ENCODE data around the gene EHD4.

The EHD4 gene

GRCh38 chr15:41856716-41857115 lies 115.6 kb downstream of the EHD4 start:
- Histone ChIP-seq H3K9me3 (ENCODE audit: control insufficient read depth, low read length) (no peaks in the 10 kb centered on the region), H3K36me3 (ENCODE audit: control insufficient read depth, insufficient read depth, low read length, severe bottlenecking) (no peaks in the 10 kb centered on the region), H3K9ac (ENCODE audit: low read length) (no peak overlapping the region), H3K4me3 (ENCODE audit: low read length) (no peak overlapping the region), H3K27me3 (replicated peaks; ENCODE audit: control insufficient read depth, insufficient read depth, low read length) (peaks cover 39% of the 10 kb centered on the region), H3K4me1 (ENCODE audit: control insufficient read depth, insufficient read depth, low read length) (no peaks in the 10 kb centered on the region)
- DNase-seq (ENCODE audit: low read depth) = no peak

- Histone ChIP-seq H3K4me1 (ENCODE audit: control insufficient read depth, insufficient read depth, low read length) (no peaks in the 10 kb centered on the region), H3K9me3 (ENCODE audit: control insufficient read depth, low read length) (no peaks in the 10 kb centered on the region), H3K9ac (ENCODE audit: low read length) (no peak overlapping the region), H3K27me3 (replicated peaks; ENCODE audit: control insufficient read depth, insufficient read depth, low read length) (peaks cover 39% of the 10 kb centered on the region), H3K36me3 (ENCODE audit: control insufficient read depth, insufficient read depth, low read length, severe bottlenecking) (no peaks in the 10 kb centered on the region), H3K4me3 (ENCODE audit: low read length) (no peak overlapping the region)
- no peak for DNase-seq (ENCODE audit: low read depth)
Measured at GRCh38 chr15:41856262-41856661, 116.1 kb downstream of the EHD4 start.

- Histone ChIP-seq H3K4me3 (ENCODE audit: low read length) (no peak overlapping the region), H3K9me3 (ENCODE audit: control insufficient read depth, low read length) (no peaks in the 10 kb centered on the region), H3K4me1 (ENCODE audit: control insufficient read depth, insufficient read depth, low read length) (no peaks in the 10 kb centered on the region), H3K36me3 (ENCODE audit: control insufficient read depth, insufficient read depth, low read length, severe bottlenecking) (no peaks in the 10 kb centered on the region), H3K27me3 (replicated peaks; ENCODE audit: control insufficient read depth, insufficient read depth, low read length) (peaks cover 45% of the 10 kb centered on the region), H3K9ac (ENCODE audit: low read length) (no peak overlapping the region)
- DNase-seq (ENCODE audit: low read depth) = no peak
Measured at GRCh38 chr15:41855261-41855961, 116.9 kb downstream of the EHD4 start.

- H3K9me3 ChIP-seq (ENCODE audit: control insufficient read depth, low read length) = no peaks in the 10 kb centered on the region
- no peak for DNase-seq (ENCODE audit: low read depth)
- H3K36me3 ChIP-seq (ENCODE audit: control insufficient read depth, insufficient read depth, low read length, severe bottlenecking) = no peaks in the 10 kb centered on the region
- H3K4me3 ChIP-seq (ENCODE audit: low read length) = no peak overlapping the region
- no peak overlapping the region for H3K9ac ChIP-seq (ENCODE audit: low read length)
- H3K27me3 ChIP-seq (replicated peaks; ENCODE audit: control insufficient read depth, insufficient read depth, low read length) = peaks cover 49% of the 10 kb centered on the region
- H3K4me1 ChIP-seq (ENCODE audit: control insufficient read depth, insufficient read depth, low read length) = no peaks in the 10 kb centered on the region
Measured at GRCh38 chr15:41854443-41854842, 117.9 kb downstream of the EHD4 start.

- Histone ChIP-seq H3K36me3 (ENCODE audit: control insufficient read depth, insufficient read depth, low read length, severe bottlenecking) (peaks cover 1% of the 10 kb centered on the region), H3K4me1 (ENCODE audit: control insufficient read depth, insufficient read depth, low read length) (no peaks in the 10 kb centered on the region), H3K9ac (ENCODE audit: low read length) (no peak overlapping the region), H3K27me3 (replicated peaks; ENCODE audit: control insufficient read depth, insufficient read depth, low read length) (peaks cover 53% of the 10 kb centered on the region), H3K9me3 (ENCODE audit: control insufficient read depth, low read length) (no peaks in the 10 kb centered on the region), H3K4me3 (ENCODE audit: low read length) (no peak overlapping the region)
- no peak for DNase-seq (ENCODE audit: low read depth)
Measured at GRCh38 chr15:41853831-41854230, 118.5 kb downstream of the EHD4 start.

GRCh38 chr15:41852736-41853590 lies 119.4 kb downstream of the EHD4 start:
- no peaks in the 10 kb centered on the region for H3K9me3 ChIP-seq (ENCODE audit: control insufficient read depth, low read length)
- peaks cover 51% of the 10 kb centered on the region for H3K27me3 ChIP-seq (replicated peaks; ENCODE audit: control insufficient read depth, insufficient read depth, low read length)
- H3K4me1 ChIP-seq (ENCODE audit: control insufficient read depth, insufficient read depth, low read length) = no peaks in the 10 kb centered on the region
- no peak overlapping the region for H3K9ac ChIP-seq (ENCODE audit: low read length)
- no peak for DNase-seq (ENCODE audit: low read depth)
- H3K36me3 ChIP-seq (ENCODE audit: control insufficient read depth, insufficient read depth, low read length, severe bottlenecking) = peaks cover 10% of the 10 kb centered on the region
- no peak overlapping the region for H3K4me3 ChIP-seq (ENCODE audit: low read length)

- peaks cover 20% of the 10 kb centered on the region for H3K36me3 ChIP-seq (ENCODE audit: control insufficient read depth, insufficient read depth, low read length, severe bottlenecking)
- peaks cover 51% of the 10 kb centered on the region for H3K27me3 ChIP-seq (replicated peaks; ENCODE audit: control insufficient read depth, insufficient read depth, low read length)
- H3K9me3 ChIP-seq (ENCODE audit: control insufficient read depth, low read length) = no peaks in the 10 kb centered on the region
- H3K9ac ChIP-seq (ENCODE audit: low read length) = no peak overlapping the region
- H3K4me1 ChIP-seq (ENCODE audit: control insufficient read depth, insufficient read depth, low read length) = no peaks in the 10 kb centered on the region
- no peak for DNase-seq (ENCODE audit: low read depth)
- H3K4me3 ChIP-seq (ENCODE audit: low read length) = no peak overlapping the region
Measured at GRCh38 chr15:41851755-41852370, 120.5 kb downstream of the EHD4 start.

GRCh38 chr15:41851167-41851523 lies 121.2 kb downstream of the EHD4 start:
- Histone ChIP-seq H3K9me3 (ENCODE audit: control insufficient read depth, low read length) (no peaks in the 10 kb centered on the region), H3K27me3 (replicated peaks; ENCODE audit: control insufficient read depth, insufficient read depth, low read length) (peaks cover 51% of the 10 kb centered on the region), H3K4me3 (ENCODE audit: low read length) (no peak overlapping the region), H3K9ac (ENCODE audit: low read length) (no peak overlapping the region), H3K4me1 (ENCODE audit: control insufficient read depth, insufficient read depth, low read length) (no peaks in the 10 kb centered on the region), H3K36me3 (ENCODE audit: control insufficient read depth, insufficient read depth, low read length, severe bottlenecking) (peaks cover 26% of the 10 kb centered on the region)
- no peak for DNase-seq (ENCODE audit: low read depth)

- DNase-seq (ENCODE audit: low read depth) = peak; percentile 2
- H3K9ac ChIP-seq (ENCODE audit: low read length) = no peak overlapping the region
- H3K36me3 ChIP-seq (ENCODE audit: control insufficient read depth, insufficient read depth, low read length, severe bottlenecking) = peaks cover 26% of the 10 kb centered on the region
- H3K4me1 ChIP-seq (ENCODE audit: control insufficient read depth, insufficient read depth, low read length) = no peaks in the 10 kb centered on the region
- H3K27me3 ChIP-seq (replicated peaks; ENCODE audit: control insufficient read depth, insufficient read depth, low read length) = peaks cover 47% of the 10 kb centered on the region
- H3K9me3 ChIP-seq (ENCODE audit: control insufficient read depth, low read length) = no peaks in the 10 kb centered on the region
- H3K4me3 ChIP-seq (ENCODE audit: low read length) = no peak overlapping the region
Measured at GRCh38 chr15:41850482-41851166, 121.7 kb downstream of the EHD4 start.

- DNase-seq (ENCODE audit: low read depth) = no peak
- H3K27me3 ChIP-seq (replicated peaks; ENCODE audit: control insufficient read depth, insufficient read depth, low read length) = peaks cover 40% of the 10 kb centered on the region
- H3K4me3 ChIP-seq (ENCODE audit: low read length) = no peak overlapping the region
- peaks cover 26% of the 10 kb centered on the region for H3K36me3 ChIP-seq (ENCODE audit: control insufficient read depth, insufficient read depth, low read length, severe bottlenecking)
- H3K9me3 ChIP-seq (ENCODE audit: control insufficient read depth, low read length) = no peaks in the 10 kb centered on the region
- H3K4me1 ChIP-seq (ENCODE audit: control insufficient read depth, insufficient read depth, low read length) = no peaks in the 10 kb centered on the region
- H3K9ac ChIP-seq (ENCODE audit: low read length) = no peak overlapping the region
Measured at GRCh38 chr15:41849861-41850260, 122.5 kb downstream of the EHD4 start.

- Histone ChIP-seq H3K36me3 (ENCODE audit: control insufficient read depth, insufficient read depth, low read length, severe bottlenecking) (peaks cover 26% of the 10 kb centered on the region), H3K9me3 (ENCODE audit: control insufficient read depth, low read length) (no peaks in the 10 kb centered on the region), H3K4me1 (ENCODE audit: control insufficient read depth, insufficient read depth, low read length) (no peaks in the 10 kb centered on the region), H3K27me3 (replicated peaks; ENCODE audit: control insufficient read depth, insufficient read depth, low read length) (peaks cover 34% of the 10 kb centered on the region), H3K9ac (ENCODE audit: low read length) (no peak overlapping the region), H3K4me3 (ENCODE audit: low read length) (no peak overlapping the region)
- DNase-seq (ENCODE audit: low read depth) = no peak
Measured at GRCh38 chr15:41849204-41849603, 123.2 kb downstream of the EHD4 start.
